GM06990 (cell line): ENCODE measurements around the gene CHMP4A.

Source experiments
- DNase-seq: peaks from one replicate; pipeline ENCODE4 v3.0.0-alpha.2; 2011; ENCODE audit not compliant: insufficient read length; ENCODE audit errors: extremely low read depth
- H3K27me3 ChIP-seq: replicated peaks from 2 replicates; pipeline ENCODE4 v1.6.0; 2011; ENCODE audit warnings: low read length; ENCODE audit not compliant: control insufficient read depth, insufficient read depth
- H3K36me3 ChIP-seq: 2 replicates; pipeline ENCODE4 v1.5.1; 2011; ENCODE audit warnings: low read length; ENCODE audit not compliant: control insufficient read depth, insufficient read depth
- H3K4me3 ChIP-seq: replicated peaks from 2 replicates; pipeline ENCODE4 v1.5.1; 2011; ENCODE audit warnings: low read depth, mild to moderate bottlenecking, control low read depth, low read length
- CTCF ChIP-seq: IDR thresholded peaks from 2 replicates; pipeline ENCODE4 v1.5.1; 2011; ENCODE audit warnings: low read length, control low read depth, mild to moderate bottlenecking, inconsistent platforms; ENCODE audit not compliant: insufficient read depth, poor library complexity, severe bottlenecking

The CHMP4A gene

GRCh38 chr14:24255438-24255837 lies 42.1 kb upstream of the CHMP4A start:
- no peak for TF ChIP-seq CTCF
- no peak overlapping the region for H3K4me3 ChIP-seq
- peaks cover 14% of the 10 kb centered on the region for H3K36me3 ChIP-seq
- no peaks in the 10 kb centered on the region for H3K27me3 ChIP-seq
- DNase-seq, result no peak

GRCh38 chr14:24254630-24255392 lies 41.5 kb upstream of the CHMP4A start:
- peaks cover 12% of the 10 kb centered on the region for H3K36me3 ChIP-seq
- DNase-seq, result no peak
- H3K27me3 ChIP-seq, result no peaks in the 10 kb centered on the region
- no peak overlapping the region for H3K4me3 ChIP-seq
- TF ChIP-seq CTCF, result no peak

GRCh38 chr14:24253936-24254335 lies 40.6 kb upstream of the CHMP4A start:
- no peak for DNase-seq
- Histone ChIP-seq H3K36me3 (peaks cover 12% of the 10 kb centered on the region), H3K27me3 (no peaks in the 10 kb centered on the region), H3K4me3 (no peak overlapping the region)
- TF ChIP-seq CTCF, result no peak

- TF ChIP-seq CTCF, result no peak
- no peak for DNase-seq
- Histone ChIP-seq H3K4me3 (no peak overlapping the region), H3K27me3 (no peaks in the 10 kb centered on the region), H3K36me3 (peaks cover 12% of the 10 kb centered on the region)
Measured at GRCh38 chr14:24252289-24253124, 39.2 kb upstream of the CHMP4A start.

GRCh38 chr14:24251880-24252288 lies 38.6 kb upstream of the CHMP4A start:
- Histone ChIP-seq H3K27me3 (no peaks in the 10 kb centered on the region), H3K36me3 (peaks cover 12% of the 10 kb centered on the region), H3K4me3 (no peak overlapping the region)
- TF ChIP-seq CTCF, result no peak
- no peak for DNase-seq
